Midbrain (tissue), 1 donor: Measurements from ENCODE around the gene EDN2.

Source experiments
- DNase-seq: peaks from one replicate; lab custom pipeline; 2025; lab: John Stamatoyannopoulos, UW

The EDN2 gene

GRCh38 chr1:41484402-41485241 lies at the start of gene EDN2:
TSS of gene EDN2 (minus strand) at chr1:41484683. CDS start at chr1:41484601, 82 bp downstream.
- DNase-seq = no peak

- DNase-seq = no peak
Observed at GRCh38 chr1:41533731-41534080, 49.2 kb upstream of the EDN2 start.

GRCh38 chr1:41533016-41533730 lies 48.7 kb upstream of the EDN2 start:
- no peak for DNase-seq

- no peak for DNase-seq
Observed at GRCh38 chr1:41532206-41532975, 47.9 kb upstream of the EDN2 start.

- DNase-seq = no peak
Observed at GRCh38 chr1:41530411-41530810, 45.9 kb upstream of the EDN2 start.

GRCh38 chr1:41529621-41530395 lies 45.3 kb upstream of the EDN2 start:
- no peak for DNase-seq

- no peak for DNase-seq
Observed at GRCh38 chr1:41528726-41529605, 44.5 kb upstream of the EDN2 start.

- no peak for DNase-seq
Observed at GRCh38 chr1:41528106-41528505, 43.6 kb upstream of the EDN2 start.

GRCh38 chr1:41526956-41527561 lies 42.6 kb upstream of the EDN2 start:
- DNase-seq = no peak

GRCh38 chr1:41525891-41526587 lies 41.6 kb upstream of the EDN2 start:
- no peak for DNase-seq

- no peak for DNase-seq
Observed at GRCh38 chr1:41524676-41525675, 40.5 kb upstream of the EDN2 start.

GRCh38 chr1:41523949-41524675 lies 39.6 kb upstream of the EDN2 start:
- no peak for DNase-seq

- no peak for DNase-seq
Observed at GRCh38 chr1:41523071-41523470, 38.6 kb upstream of the EDN2 start.

GRCh38 chr1:41521766-41522165 lies 37.3 kb upstream of the EDN2 start:
- no peak for DNase-seq

- DNase-seq = no peak
Observed at GRCh38 chr1:41520951-41521752, 36.7 kb upstream of the EDN2 start.

- DNase-seq = no peak
Observed at GRCh38 chr1:41519667-41520066, 35.2 kb upstream of the EDN2 start.

- DNase-seq = no peak
Observed at GRCh38 chr1:41518471-41518870, 34.0 kb upstream of the EDN2 start.
